ENCODE data around the gene TBC1D22B. TPM values are rescaled to one million over a fixed set of nuclear protein-coding genes. Genes with fewer than 3 reads are reported as not detected.

The TBC1D22B gene
- total RNA-seq, 5 donors from 2014 or later (not counting 1 experiment from before 2014, with no cell fraction given) = 9.5 to 12.6 (median 10.7) TPM

- Histone ChIP-seq H3K4me1 (ENCODE audit: control insufficient read depth in 1 of 2, extremely low read depth in 1 of 2, insufficient read depth in 2 of 2, low read length in 2 of 2) (no peaks in the 10 kb centered on the region), H3K27me3 (replicated peaks in 1 of 2; ENCODE audit: control insufficient read depth in 2 of 2, extremely low read depth in 1 of 2, insufficient read depth in 2 of 2, low read length in 1 of 2) (no peaks in the 10 kb centered on the region), H3K9me3 (no peaks in the 10 kb centered on the region), H3K27ac (ENCODE audit: low read length) (no peak overlapping the region), H3K4me3 (ENCODE audit: control insufficient read depth in 1 of 2, extremely low read depth in 1 of 2, low read length in 1 of 2) (no peak overlapping the region), H3K36me3 (ENCODE audit: control insufficient read depth in 2 of 2, extremely low read depth in 1 of 2, insufficient read depth in 1 of 2, low read length in 1 of 2) (peaks cover 13 to 67% of the 10 kb centered on the region in 2 donors)
- ChIA-PET CTCF (interaction anchor here in 1 of 2 donors (0.5 to 1.1 kb wide), 3 partner anchors 90 to 298 kb away, joined by 3 to 4 read pairs (median 4); no protein-coding TSS in a partner anchor), POLR2A (no interaction called here)
- peak; percentile 34 to 59 (median 50) for ATAC-seq (replicated peaks in 1 of 4)
- Mint-ChIP-seq H3K27ac (no peak overlapping the region), H3K4me1 (peaks cover 0 to 9% (median 0%) of the 10 kb centered on the region in 3 donors), H3K9me3 (no peaks in the 10 kb centered on the region), H3K4me3 (no peak overlapping the region), H3K27me3 (no peaks in the 10 kb centered on the region), H3K36me3 (peaks cover 28% of the 10 kb centered on the region)
- DNase-seq = peak in 24 of 35 experiments; percentile 2 to 49 (median 12)
- WGBS (ENCODE audit: insufficient coverage) = 40% methylated on average over 4 of the region's 6 CpGs
Observed at GRCh38 chr6:37314487-37315156, 57.0 kb downstream of the TBC1D22B start.

GRCh38 chr6:37315157-37315515 lies 57.6 kb downstream of the TBC1D22B start:
- Histone ChIP-seq H3K36me3 (ENCODE audit: control insufficient read depth in 2 of 2, extremely low read depth in 1 of 2, insufficient read depth in 1 of 2, low read length in 1 of 2) (peaks cover 13 to 72% of the 10 kb centered on the region in 2 donors), H3K4me1 (ENCODE audit: control insufficient read depth in 1 of 2, extremely low read depth in 1 of 2, insufficient read depth in 2 of 2, low read length in 2 of 2) (no peaks in the 10 kb centered on the region), H3K4me3 (ENCODE audit: control insufficient read depth in 1 of 2, extremely low read depth in 1 of 2, low read length in 1 of 2) (no peak overlapping the region), H3K27me3 (replicated peaks in 1 of 2; ENCODE audit: control insufficient read depth in 2 of 2, extremely low read depth in 1 of 2, insufficient read depth in 2 of 2, low read length in 1 of 2) (no peaks in the 10 kb centered on the region), H3K27ac (ENCODE audit: low read length) (no peak overlapping the region), H3K9me3 (no peaks in the 10 kb centered on the region)
- Mint-ChIP-seq H3K4me3 (no peak overlapping the region), H3K9me3 (no peaks in the 10 kb centered on the region), H3K27ac (no peak overlapping the region), H3K27me3 (no peaks in the 10 kb centered on the region), H3K36me3 (peaks cover 31% of the 10 kb centered on the region), H3K4me1 (peaks cover 0 to 9% (median 0%) of the 10 kb centered on the region in 3 donors)
- DNase-seq (no peak), ATAC-seq (replicated peaks in 1 of 4) (no peak)
- ChIA-PET POLR2A (no interaction called here), CTCF (interaction anchor here in 1 of 2 donors (0.5 to 1.1 kb wide), 2 partner anchors 90 to 297 kb away, joined by 4 read pairs; no protein-coding TSS in a partner anchor)
- WGBS (ENCODE audit: insufficient coverage) = no CpG with 5 or more reads among the region's 7 CpGs

GRCh38 chr6:37316071-37316470 lies 58.5 kb downstream of the TBC1D22B start:
- no peak for ATAC-seq (replicated peaks in 1 of 4)
- Histone ChIP-seq H3K4me3 (ENCODE audit: control insufficient read depth in 1 of 2, extremely low read depth in 1 of 2, low read length in 1 of 2) (no peak overlapping the region), H3K4me1 (ENCODE audit: control insufficient read depth in 1 of 2, extremely low read depth in 1 of 2, insufficient read depth in 2 of 2, low read length in 2 of 2) (no peaks in the 10 kb centered on the region), H3K27me3 (replicated peaks in 1 of 2; ENCODE audit: control insufficient read depth in 2 of 2, extremely low read depth in 1 of 2, insufficient read depth in 2 of 2, low read length in 1 of 2) (no peaks in the 10 kb centered on the region), H3K9me3 (no peaks in the 10 kb centered on the region), H3K27ac (ENCODE audit: low read length) (no peak overlapping the region), H3K36me3 (ENCODE audit: control insufficient read depth in 2 of 2, extremely low read depth in 1 of 2, insufficient read depth in 1 of 2, low read length in 1 of 2) (peaks cover 13 to 82% of the 10 kb centered on the region in 2 donors)
- no peak overlapping the region for H3K4me3 Mint-ChIP-seq
- 98% methylated on average over 7 of the region's 7 CpGs for WGBS (ENCODE audit: insufficient coverage)
- no peaks in the 10 kb centered on the region for H3K9me3 Mint-ChIP-seq
- ChIA-PET POLR2A (no interaction called here), CTCF (interaction anchor here (0.6 to 0.9 kb wide), 3 partner anchors 10 to 641 kb away, joined by 3 to 4 read pairs (median 3); no protein-coding TSS in a partner anchor)
- no peaks in the 10 kb centered on the region for H3K27me3 Mint-ChIP-seq
- H3K36me3 Mint-ChIP-seq = peaks cover 34% of the 10 kb centered on the region
- H3K4me1 Mint-ChIP-seq = peaks cover 0 to 9% (median 0%) of the 10 kb centered on the region in 3 donors
- H3K27ac Mint-ChIP-seq = no peak overlapping the region
- no peak for DNase-seq

GRCh38 chr6:37317312-37318038 lies 59.9 kb downstream of the TBC1D22B start:
- POLR2A ChIA-PET = no interaction called here
- Mint-ChIP-seq H3K27ac (no peak overlapping the region), H3K36me3 (peaks cover 35% of the 10 kb centered on the region), H3K4me3 (no peak overlapping the region), H3K9me3 (no peaks in the 10 kb centered on the region), H3K4me1 (peaks cover 0 to 9% (median 0%) of the 10 kb centered on the region in 3 donors), H3K27me3 (no peaks in the 10 kb centered on the region)
- WGBS (ENCODE audit: insufficient coverage) = 94% methylated on average over 4 of the region's 5 CpGs
- H3K36me3 ChIP-seq (ENCODE audit: control insufficient read depth in 2 of 2, extremely low read depth in 1 of 2, insufficient read depth in 1 of 2, low read length in 1 of 2) = peaks cover 16 to 92% of the 10 kb centered on the region in 2 donors
- no peaks in the 10 kb centered on the region for H3K9me3 ChIP-seq
- no peak for ATAC-seq (replicated peaks in 1 of 4)
- H3K27me3 ChIP-seq (replicated peaks in 1 of 2; ENCODE audit: control insufficient read depth in 2 of 2, extremely low read depth in 1 of 2, insufficient read depth in 2 of 2, low read length in 1 of 2) = no peaks in the 10 kb centered on the region
- no peaks in the 10 kb centered on the region for H3K4me1 ChIP-seq (ENCODE audit: control insufficient read depth in 1 of 2, extremely low read depth in 1 of 2, insufficient read depth in 2 of 2, low read length in 2 of 2)
- H3K4me3 ChIP-seq (ENCODE audit: control insufficient read depth in 1 of 2, extremely low read depth in 1 of 2, low read length in 1 of 2) = no peak overlapping the region
- CTCF ChIA-PET = no interaction called here
- no peak for DNase-seq
- no peak overlapping the region for H3K27ac ChIP-seq (ENCODE audit: low read length)

GRCh38 chr6:37319156-37319555 lies 61.6 kb downstream of the TBC1D22B start:
- H3K4me1 ChIP-seq (ENCODE audit: control insufficient read depth in 1 of 2, extremely low read depth in 1 of 2, insufficient read depth in 2 of 2, low read length in 2 of 2) = no peaks in the 10 kb centered on the region
- WGBS (ENCODE audit: insufficient coverage) = 94% methylated on average over 2 of the region's 3 CpGs
- H3K27me3 Mint-ChIP-seq = no peaks in the 10 kb centered on the region
- H3K9me3 ChIP-seq = no peaks in the 10 kb centered on the region
- ATAC-seq (replicated peaks in 1 of 4) (no peak), DNase-seq (no peak)
- peaks cover 2 to 9% (median 5%) of the 10 kb centered on the region in 3 donors for H3K4me1 Mint-ChIP-seq
- H3K4me3 ChIP-seq (ENCODE audit: control insufficient read depth in 1 of 2, extremely low read depth in 1 of 2, low read length in 1 of 2) = no peak overlapping the region
- ChIA-PET CTCF (no interaction called here), POLR2A (interaction anchor here in 1 of 2 donors (0.6 kb wide), 1 partner anchor 210 kb away, joined by 3 read pairs; no protein-coding TSS in a partner anchor)
- no peaks in the 10 kb centered on the region for H3K9me3 Mint-ChIP-seq
- H3K27ac Mint-ChIP-seq = no peak overlapping the region
- H3K27ac ChIP-seq (ENCODE audit: low read length) = no peak overlapping the region
- no peak overlapping the region for H3K4me3 Mint-ChIP-seq
- peaks cover 8 to 82% of the 10 kb centered on the region in 2 donors for H3K36me3 ChIP-seq (ENCODE audit: control insufficient read depth in 2 of 2, extremely low read depth in 1 of 2, insufficient read depth in 1 of 2, low read length in 1 of 2)
- H3K36me3 Mint-ChIP-seq = peaks cover 22% of the 10 kb centered on the region
- H3K27me3 ChIP-seq (replicated peaks in 1 of 2; ENCODE audit: control insufficient read depth in 2 of 2, extremely low read depth in 1 of 2, insufficient read depth in 2 of 2, low read length in 1 of 2) = no peaks in the 10 kb centered on the region

GRCh38 chr6:37319856-37320480 lies 62.4 kb downstream of the TBC1D22B start:
- POLR2A ChIA-PET = no interaction called here
- no peaks in the 10 kb centered on the region for H3K4me1 ChIP-seq (ENCODE audit: control insufficient read depth in 1 of 2, extremely low read depth in 1 of 2, insufficient read depth in 2 of 2, low read length in 2 of 2)
- 91% methylated on average over 1 of the region's 4 CpGs for WGBS (ENCODE audit: insufficient coverage)
- H3K27ac Mint-ChIP-seq = no peak overlapping the region
- H3K4me3 Mint-ChIP-seq = no peak overlapping the region
- H3K27ac ChIP-seq (ENCODE audit: low read length) = no peak overlapping the region
- H3K27me3 Mint-ChIP-seq = no peaks in the 10 kb centered on the region
- no peak for DNase-seq
- H3K9me3 ChIP-seq = no peaks in the 10 kb centered on the region
- ATAC-seq (replicated peaks in 1 of 4) = no peak
- H3K36me3 ChIP-seq (ENCODE audit: control insufficient read depth in 2 of 2, extremely low read depth in 1 of 2, insufficient read depth in 1 of 2, low read length in 1 of 2) = peaks cover 3 to 75% of the 10 kb centered on the region in 2 donors
- no peaks in the 10 kb centered on the region for H3K27me3 ChIP-seq (replicated peaks in 1 of 2; ENCODE audit: control insufficient read depth in 2 of 2, extremely low read depth in 1 of 2, insufficient read depth in 2 of 2, low read length in 1 of 2)
- H3K4me1 Mint-ChIP-seq = peaks cover 1 to 6% (median 2%) of the 10 kb centered on the region in 3 donors
- H3K36me3 Mint-ChIP-seq = peaks cover 15% of the 10 kb centered on the region
- no peaks in the 10 kb centered on the region for H3K9me3 Mint-ChIP-seq
- CTCF ChIA-PET = interaction anchor here (0.6 kb wide), 2 partner anchors 12 to 663 kb away, joined by 4 read pairs; no protein-coding TSS in a partner anchor
- no peak overlapping the region for H3K4me3 ChIP-seq (ENCODE audit: control insufficient read depth in 1 of 2, extremely low read depth in 1 of 2, low read length in 1 of 2)

Data from T-cell (primary cell).